BLaER1 treated with 17β-estradiol and CSF1 and Interleukin-3, amounts not matched to agents 10 nM and 100 nM (cell line): ENCODE measurements around the gene TUBGCP5.

Experiments
- H3K27ac ChIP-seq, 11 experiments: shearing (Covaris generic); formaldehyde crosslinking; 2 replicates each; pipeline ENCODE4 v1.8.1; 2022
- H3K27me3 ChIP-seq, 11 experiments: shearing (Covaris generic); formaldehyde crosslinking; 2 replicates each; pipeline ENCODE4 v1.8.1; 2022
- H3K36me3 ChIP-seq, 11 experiments: shearing (Covaris generic); formaldehyde crosslinking; 2 replicates each; pipeline ENCODE4 v1.8.1; 2022
- H3K4me1 ChIP-seq, 10 experiments: shearing (Covaris generic); formaldehyde crosslinking; 2 replicates each; pipeline ENCODE4 v1.8.1; 2022
- H3K4me2 ChIP-seq, 11 experiments: shearing (Covaris generic); formaldehyde crosslinking; 2 replicates each; pipeline ENCODE4 v1.8.1; 2022
- H3K4me3 ChIP-seq, 10 experiments: shearing (Covaris generic); formaldehyde crosslinking; 2 replicates each; pipeline ENCODE4 v1.8.1; 2022
- H3K9ac ChIP-seq, 11 experiments: shearing (Covaris generic); formaldehyde crosslinking; 2 replicates each; pipeline ENCODE4 v1.8.1; 2022
- H3K9me3 ChIP-seq, 11 experiments: shearing (Covaris generic); formaldehyde crosslinking; replicated peaks in 1 of 11; 2 replicates each; pipeline ENCODE4 v1.8.1; 2022
- H4K20me1 ChIP-seq, 11 experiments: shearing (Covaris generic); formaldehyde crosslinking; 2 replicates each; pipeline ENCODE4 v1.8.1; 2022
- Cebpa-rat ChIP-seq, 11 experiments: shearing (Covaris generic); IDR thresholded peaks; 2 replicates each; pipeline ENCODE4 v1.8.1; 2022

Gene TUBGCP5

DNA sequence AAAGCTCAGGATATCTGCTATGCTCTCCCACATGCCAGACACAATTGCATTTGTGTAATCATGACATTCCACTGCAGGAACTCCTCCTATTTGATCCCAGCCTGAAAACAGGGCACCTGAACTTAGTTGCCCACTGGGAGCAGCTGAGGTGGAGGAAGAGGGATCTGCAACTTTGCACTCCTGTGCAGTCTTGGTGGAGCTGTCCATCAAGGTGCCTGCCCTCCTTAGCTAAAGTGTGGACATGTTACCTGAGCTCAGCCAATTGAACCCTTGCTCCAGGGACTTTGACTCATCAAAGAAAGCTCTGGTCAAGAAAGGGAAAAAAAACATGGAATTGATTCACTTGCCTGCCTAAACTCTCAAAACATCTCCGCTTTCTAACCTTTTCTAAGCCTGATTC is 33.3 kb upstream of the TUBGCP5 start:
- Histone ChIP-seq H3K9me3 (peaks cover 17 to 19% (median 18%) of the 10 kb centered on the region in 11 experiments), H3K9ac (no peak overlapping the region), H3K27me3 (no peaks in the 10 kb centered on the region), H4K20me1 (no peaks in the 10 kb centered on the region), H3K4me2 (no peak overlapping the region), H3K27ac (no peak overlapping the region), H3K4me3 (no peak overlapping the region), H3K4me1 (peaks cover 0 to 18% (median 8%) of the 10 kb centered on the region in 10 experiments; a peak in 12 of 20 replicates), H3K36me3 (no peaks in the 10 kb centered on the region)
- TF ChIP-seq Cebpa-rat (IDR thresholded peaks at IDR 0.05) = no peak

DNA sequence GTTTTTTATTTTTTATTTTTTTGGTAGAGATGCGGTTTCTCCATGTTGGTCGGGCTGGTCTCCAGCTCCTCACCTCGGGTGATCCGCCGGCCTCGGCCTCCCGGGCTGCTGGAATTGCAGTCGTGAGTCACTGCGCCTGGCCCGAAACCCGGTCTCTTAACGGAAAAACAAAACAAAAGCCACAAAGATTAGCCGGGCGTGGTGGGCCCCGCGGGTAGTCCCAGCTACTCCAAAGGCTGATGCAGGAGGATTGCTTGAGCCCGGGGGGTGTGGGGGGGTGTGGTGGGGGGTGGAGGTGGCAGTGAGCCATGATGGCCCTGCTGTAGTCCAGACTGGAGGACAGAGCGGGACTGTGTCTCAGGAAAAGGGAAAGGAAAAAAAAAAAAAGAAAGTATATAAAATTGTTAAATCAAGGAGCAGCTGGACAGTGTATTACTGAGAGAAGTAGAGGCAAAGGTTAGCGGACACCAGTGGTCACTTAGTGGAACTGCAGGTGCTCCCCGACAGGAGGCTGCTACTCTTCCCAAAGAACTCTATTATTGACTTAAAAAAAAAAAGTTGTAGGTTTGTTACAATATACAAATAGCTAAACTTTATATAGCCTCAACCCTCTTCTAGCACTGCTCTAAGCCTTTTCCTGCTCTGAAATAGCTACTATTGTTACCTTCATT is 30.3 kb upstream of the TUBGCP5 start:
- Histone ChIP-seq H3K9me3 (peaks cover 36 to 43% (median 40%) of the 10 kb centered on the region in 11 experiments), H3K4me2 (no peak overlapping the region), H3K27me3 (no peaks in the 10 kb centered on the region), H3K36me3 (no peaks in the 10 kb centered on the region), H3K4me1 (peaks cover 0 to 11% (median 7%) of the 10 kb centered on the region in 10 experiments; a peak in 12 of 20 replicates), H3K9ac (no peak overlapping the region), H3K4me3 (no peak overlapping the region), H4K20me1 (no peaks in the 10 kb centered on the region), H3K27ac (no peak overlapping the region)
- no peak for TF ChIP-seq Cebpa-rat (IDR thresholded peaks at IDR 0.05)

DNA sequence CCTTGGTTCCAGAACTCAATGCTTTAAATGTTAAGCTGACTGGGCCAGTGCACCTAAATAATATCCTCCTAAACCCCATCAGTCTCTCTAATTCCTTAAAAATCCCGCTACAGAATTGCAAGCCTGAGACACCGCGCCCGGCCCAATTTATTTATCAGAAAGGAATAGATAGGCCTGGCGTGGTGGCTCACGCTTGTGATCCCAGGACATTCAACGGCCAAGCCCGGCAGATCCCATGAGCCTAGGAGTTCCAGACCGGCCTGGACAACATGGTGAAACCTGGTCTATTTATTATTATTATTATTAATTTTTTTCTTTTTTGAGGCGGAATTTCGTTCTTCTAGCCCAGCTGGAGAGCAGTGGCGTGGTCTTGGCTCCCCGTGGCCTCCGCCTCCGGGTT is 28.0 kb upstream of the TUBGCP5 start:
- Histone ChIP-seq H3K27me3 (no peaks in the 10 kb centered on the region), H3K9me3 (peaks cover 48 to 64% (median 56%) of the 10 kb centered on the region in 11 experiments), H3K36me3 (no peaks in the 10 kb centered on the region), H3K4me3 (no peak overlapping the region), H3K27ac (no peak overlapping the region), H3K4me2 (no peak overlapping the region), H4K20me1 (no peaks in the 10 kb centered on the region), H3K4me1 (peaks cover 0 to 4% (median 0%) of the 10 kb centered on the region in 10 experiments; a peak in 1 of 20 replicates), H3K9ac (no peak overlapping the region)
- no peak for TF ChIP-seq Cebpa-rat (IDR thresholded peaks at IDR 0.05)

DNA sequence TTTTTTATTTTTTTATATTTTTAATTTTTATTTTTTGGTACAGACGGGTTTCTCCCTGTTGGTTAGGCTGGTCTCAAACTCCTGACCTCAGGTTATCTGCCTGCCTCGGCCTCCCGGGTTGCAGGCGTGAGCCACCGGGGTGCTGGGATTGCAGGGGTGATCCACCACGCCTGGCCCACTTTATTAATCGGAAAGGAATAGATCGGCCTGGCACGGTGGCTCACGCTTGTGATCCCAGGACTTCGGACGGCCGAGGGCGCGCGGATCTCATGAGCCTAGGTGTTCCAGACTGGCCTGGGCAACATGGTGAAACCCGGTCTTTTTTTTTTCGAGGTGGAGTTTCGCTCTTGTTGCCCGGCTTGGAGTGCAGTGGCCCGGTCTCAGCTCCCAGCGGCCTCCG is 26.5 kb upstream of the TUBGCP5 start:
- Histone ChIP-seq H4K20me1 (no peaks in the 10 kb centered on the region), H3K4me1 (peaks cover 0 to 4% (median 0%) of the 10 kb centered on the region in 10 experiments; a peak in 1 of 20 replicates), H3K36me3 (no peaks in the 10 kb centered on the region), H3K9me3 (peaks cover 56 to 77% (median 67%) of the 10 kb centered on the region in 11 experiments), H3K9ac (no peak overlapping the region), H3K27me3 (no peaks in the 10 kb centered on the region), H3K4me3 (no peak overlapping the region), H3K4me2 (no peak overlapping the region), H3K27ac (no peak overlapping the region)
- TF ChIP-seq Cebpa-rat (IDR thresholded peaks at IDR 0.05) = no peak

DNA sequence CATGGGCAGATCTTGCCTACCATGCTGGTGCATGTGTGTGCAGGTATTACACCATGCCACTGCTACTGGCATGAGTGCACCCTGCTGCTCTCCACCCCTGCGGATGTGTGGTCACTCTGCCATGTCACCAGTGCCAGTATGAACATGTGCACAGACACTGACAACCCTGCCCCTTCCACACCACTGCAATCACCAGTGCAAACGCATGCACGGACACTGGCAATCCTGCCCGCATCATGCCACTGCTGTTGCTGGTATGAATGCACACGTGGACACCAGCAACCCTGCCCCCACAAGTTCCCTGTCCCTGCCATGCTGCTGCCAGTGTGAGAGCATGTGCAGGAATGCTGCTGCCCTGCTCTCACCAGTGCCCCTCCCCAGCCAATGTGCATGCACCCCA is 24.8 kb upstream of the TUBGCP5 start:
- H3K27me3 ChIP-seq = no peaks in the 10 kb centered on the region
- H4K20me1 ChIP-seq = no peaks in the 10 kb centered on the region
- H3K4me1 ChIP-seq = peaks cover 0 to 4% (median 0%) of the 10 kb centered on the region in 10 experiments; a peak in 1 of 20 replicates
- H3K27ac ChIP-seq = no peak overlapping the region
- TF ChIP-seq Cebpa-rat (IDR thresholded peaks at IDR 0.05) = no peak
- peaks cover 54 to 76% (median 65%) of the 10 kb centered on the region in 11 experiments for H3K9me3 ChIP-seq
- H3K4me2 ChIP-seq = no peak overlapping the region
- H3K4me3 ChIP-seq = no peak overlapping the region
- no peak overlapping the region for H3K9ac ChIP-seq
- H3K36me3 ChIP-seq = no peaks in the 10 kb centered on the region

DNA sequence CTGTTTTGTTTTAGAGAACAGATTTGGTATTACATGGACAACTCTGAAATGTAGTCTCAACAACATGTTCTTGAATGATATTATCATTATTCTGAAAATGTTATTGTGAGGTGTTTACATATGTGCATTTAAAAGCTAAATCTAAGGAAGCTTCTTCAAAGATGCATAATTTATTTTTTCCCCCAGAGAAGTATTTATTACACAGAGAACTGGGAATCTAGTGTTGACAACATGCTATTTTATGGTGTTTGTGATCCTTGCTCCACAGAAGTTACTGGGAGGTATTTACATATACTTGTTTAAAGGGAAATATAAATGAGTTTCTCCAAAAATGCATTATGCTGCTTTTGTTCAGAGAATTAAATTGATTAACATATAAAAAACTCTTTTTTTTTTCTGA is 18.3 kb upstream of the TUBGCP5 start:
- Histone ChIP-seq H3K9me3 (peaks cover 10 to 18% (median 16%) of the 10 kb centered on the region in 11 experiments), H3K4me1 (no peaks in the 10 kb centered on the region), H3K36me3 (no peaks in the 10 kb centered on the region), H3K9ac (no peak overlapping the region), H4K20me1 (no peaks in the 10 kb centered on the region), H3K4me3 (no peak overlapping the region), H3K27ac (no peak overlapping the region), H3K4me2 (no peak overlapping the region), H3K27me3 (no peaks in the 10 kb centered on the region)
- no peak for TF ChIP-seq Cebpa-rat (IDR thresholded peaks at IDR 0.05)

DNA sequence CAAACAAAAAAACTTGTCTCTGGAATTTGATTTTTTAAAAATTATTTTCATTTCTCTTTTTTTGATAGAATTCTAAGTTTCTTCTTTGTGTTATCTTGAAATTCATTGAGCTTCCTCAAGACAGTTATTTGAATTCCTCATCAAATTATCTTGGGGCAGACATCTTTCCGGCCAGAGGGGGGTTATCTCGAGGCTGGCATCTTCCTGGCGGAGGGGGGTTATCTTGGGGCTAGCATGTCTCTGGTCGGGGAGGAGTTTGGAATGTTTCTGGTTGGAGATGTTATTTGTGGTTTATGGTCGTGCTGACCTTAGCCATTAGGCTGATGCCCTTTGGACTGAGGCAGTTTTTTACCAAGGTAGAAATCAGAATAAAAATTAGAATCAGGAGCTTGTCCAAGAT is 15.9 kb upstream of the TUBGCP5 start:
- Histone ChIP-seq H3K4me3 (no peak overlapping the region), H3K9me3 (no peaks in the 10 kb centered on the region), H3K27ac (no peak overlapping the region), H3K27me3 (no peaks in the 10 kb centered on the region), H3K36me3 (no peaks in the 10 kb centered on the region), H3K4me1 (no peaks in the 10 kb centered on the region), H4K20me1 (peaks cover 0 to 2% (median 0%) of the 10 kb centered on the region in 11 experiments; a peak in 4 of 22 replicates), H3K4me2 (no peak overlapping the region), H3K9ac (no peak overlapping the region)
- TF ChIP-seq Cebpa-rat (IDR thresholded peaks at IDR 0.05) = no peak

DNA sequence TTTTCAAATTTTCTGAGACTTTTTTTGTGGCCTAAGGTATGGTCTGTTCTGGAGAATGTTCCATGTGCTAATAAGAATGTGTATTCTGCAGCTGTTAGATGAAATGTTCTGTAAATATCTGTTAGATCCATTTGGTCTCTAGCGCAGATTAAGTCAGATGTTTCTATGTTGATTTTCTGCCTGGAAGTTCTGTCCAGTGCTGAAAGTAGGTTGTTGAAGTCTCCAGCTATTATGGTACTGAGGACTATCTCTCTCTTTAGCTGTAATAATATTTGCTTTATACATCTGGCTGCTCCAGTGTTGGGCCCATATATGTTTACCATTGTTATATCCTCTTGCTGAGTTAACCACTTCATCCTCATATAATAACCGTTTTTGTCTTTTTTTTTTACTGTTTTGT is 13.2 kb upstream of the TUBGCP5 start:
- H3K4me1 ChIP-seq = no peaks in the 10 kb centered on the region
- H4K20me1 ChIP-seq = peaks cover 0 to 13% (median 0%) of the 10 kb centered on the region in 11 experiments; a peak in 6 of 22 replicates
- TF ChIP-seq Cebpa-rat (IDR thresholded peaks at IDR 0.05) = no peak
- H3K4me2 ChIP-seq = no peak overlapping the region
- H3K27ac ChIP-seq = no peak overlapping the region
- H3K4me3 ChIP-seq = no peak overlapping the region
- no peaks in the 10 kb centered on the region for H3K27me3 ChIP-seq
- no peaks in the 10 kb centered on the region for H3K9me3 ChIP-seq
- no peak overlapping the region for H3K9ac ChIP-seq
- no peaks in the 10 kb centered on the region for H3K36me3 ChIP-seq

DNA sequence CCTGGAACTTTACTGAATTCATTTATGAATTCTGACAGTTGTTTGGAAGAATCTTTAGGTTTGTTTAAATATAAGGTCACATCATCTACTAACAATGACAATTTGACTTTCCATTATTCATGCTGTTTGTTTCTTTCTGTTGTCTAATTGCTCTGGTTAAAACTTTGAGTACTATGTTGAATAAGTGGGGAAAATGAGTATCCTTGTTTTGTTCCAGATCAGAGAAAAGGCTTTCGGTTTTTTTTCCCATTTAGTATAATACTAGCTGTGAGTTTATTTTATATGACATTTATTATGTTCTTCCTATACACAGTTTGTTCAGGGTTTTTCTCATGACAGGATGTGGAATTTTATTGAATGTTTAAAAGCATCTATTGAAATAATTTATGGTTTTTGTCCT is 11.3 kb upstream of the TUBGCP5 start:
- Histone ChIP-seq H3K9me3 (no peaks in the 10 kb centered on the region), H4K20me1 (peaks cover 0 to 13% (median 0%) of the 10 kb centered on the region in 11 experiments; a peak in 6 of 22 replicates), H3K27me3 (no peaks in the 10 kb centered on the region), H3K4me3 (no peak overlapping the region), H3K36me3 (no peaks in the 10 kb centered on the region), H3K4me1 (no peaks in the 10 kb centered on the region), H3K27ac (no peak overlapping the region), H3K4me2 (no peak overlapping the region), H3K9ac (no peak overlapping the region)
- no peak for TF ChIP-seq Cebpa-rat (IDR thresholded peaks at IDR 0.05)
